Stimulated activated CD4-positive, alpha-beta T cell treated with anti-CD3 and anti-CD28 coated beads, TNF-alpha, amount 100 ng/mL, for 24 hours (primary cell): ENCODE measurements around the gene PXDN.

Source experiments
- DNase-seq, 3 experiments: peaks; one replicate each; pipeline ENCODE4 v3.0.0-alpha.2; 2020; ENCODE audit warnings: low read depth in 3 of 3

PXDN gene

GRCh38 chr2:1663621-1664020, 80.7 kb downstream of the PXDN start:
- no peak for DNase-seq

- DNase-seq = no peak
Measured at GRCh38 chr2:1662606-1663180, 81.6 kb downstream of the PXDN start.

DNA sequence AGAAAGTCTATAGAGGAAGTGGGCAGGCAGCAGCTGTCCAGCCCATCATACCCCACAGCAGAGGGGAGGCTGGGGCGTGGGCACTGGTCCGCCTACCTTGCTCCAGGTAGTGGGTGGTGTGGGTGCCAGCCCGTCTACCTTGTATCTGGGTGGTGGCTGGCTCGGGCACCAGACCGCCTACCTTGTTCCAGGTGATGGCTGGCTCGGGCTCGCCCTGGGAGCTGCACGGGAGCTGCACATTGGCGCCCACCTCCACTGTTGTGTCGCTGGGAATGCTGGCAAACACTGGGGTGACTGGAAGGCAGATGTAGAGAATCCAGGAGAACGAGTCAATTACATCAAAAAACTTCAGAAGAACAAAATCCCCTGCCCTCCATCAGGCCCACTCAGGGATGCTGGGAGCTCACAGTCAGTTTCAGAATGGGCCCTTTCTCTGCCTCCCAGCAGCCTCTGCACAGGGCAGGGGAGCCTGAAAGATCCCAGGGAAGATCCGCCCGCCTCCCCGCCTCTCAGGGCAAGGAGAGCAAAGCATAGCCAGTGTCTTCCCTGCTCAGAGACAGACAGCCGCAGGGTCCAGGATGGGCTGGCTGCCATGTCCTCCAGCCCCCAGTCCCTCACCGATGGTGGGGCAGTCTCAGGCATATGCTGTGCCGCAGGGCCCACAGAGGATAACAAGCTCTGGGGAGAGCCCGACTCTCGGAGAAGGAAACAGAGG, 82.3 kb downstream of the PXDN start:
- DNase-seq = no peak

GRCh38 chr2:1660656-1661640, 83.4 kb downstream of the PXDN start:
- DNase-seq = no peak

- no peak for DNase-seq
Measured at GRCh38 chr2:1659951-1660565, 84.3 kb downstream of the PXDN start.

- no peak for DNase-seq
Measured at GRCh38 chr2:1658394-1659151, 85.7 kb downstream of the PXDN start.

- no peak for DNase-seq
Measured at GRCh38 chr2:1656961-1657841, 87.1 kb downstream of the PXDN start.

DNA sequence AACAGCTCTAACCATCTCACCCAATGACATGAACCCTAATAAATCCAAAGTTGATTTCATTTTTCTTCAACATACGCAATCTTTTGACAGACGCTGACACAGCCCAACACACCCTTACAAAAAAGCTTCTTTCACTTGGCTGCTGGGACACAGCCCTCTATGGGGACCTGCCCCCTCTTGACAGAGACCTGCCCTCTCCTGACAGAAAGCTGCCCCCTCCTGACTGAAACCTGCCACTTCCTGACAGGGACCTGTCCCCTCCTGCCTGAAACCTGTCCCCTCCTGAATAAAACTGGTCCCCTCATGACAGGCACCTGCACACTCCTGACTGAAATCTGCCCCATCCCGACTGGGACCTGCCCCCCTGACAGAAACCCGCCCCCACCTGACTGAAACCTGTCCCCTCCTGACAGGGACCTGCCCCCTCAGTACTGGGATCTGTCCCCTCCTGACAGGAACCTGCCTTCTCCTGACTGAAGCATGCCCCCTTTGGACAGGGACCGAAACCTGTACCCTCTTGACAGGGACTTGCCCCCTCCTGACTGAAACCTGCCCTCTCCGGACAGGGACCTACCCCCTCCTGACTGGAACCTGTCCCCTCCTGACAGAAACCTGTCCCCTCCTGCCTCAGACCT, 87.9 kb downstream of the PXDN start:
- DNase-seq = no peak

GRCh38 chr2:1655461-1655860, 88.9 kb downstream of the PXDN start:
- no peak for DNase-seq

DNA sequence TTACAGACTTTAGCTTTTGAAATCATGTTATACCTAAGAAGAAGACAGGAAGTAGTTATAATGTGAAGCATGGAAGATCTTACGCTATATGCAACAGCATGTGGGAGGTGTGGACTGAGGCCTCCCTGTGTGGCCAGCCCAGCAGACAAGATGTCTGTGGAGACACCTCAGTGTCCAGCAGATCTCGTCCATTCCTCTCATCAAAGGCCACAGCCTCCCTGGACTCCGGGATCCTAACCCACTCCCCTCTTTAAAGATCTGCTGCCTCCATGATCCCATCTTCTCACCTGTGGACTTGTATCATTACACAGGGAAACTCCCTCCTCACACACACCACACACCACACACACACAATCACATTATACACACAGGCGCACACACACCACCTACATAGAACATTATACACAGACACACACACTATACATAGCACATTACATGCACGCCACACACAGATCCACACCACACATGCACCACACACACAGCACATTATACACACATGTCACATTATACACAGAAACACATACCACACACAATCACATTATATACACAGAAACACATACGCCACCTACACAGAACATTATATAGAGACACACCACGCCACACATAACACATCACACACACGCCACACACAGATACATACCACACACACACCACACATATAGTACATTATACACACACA, 89.5 kb downstream of the PXDN start:
- no peak for DNase-seq

DNA sequence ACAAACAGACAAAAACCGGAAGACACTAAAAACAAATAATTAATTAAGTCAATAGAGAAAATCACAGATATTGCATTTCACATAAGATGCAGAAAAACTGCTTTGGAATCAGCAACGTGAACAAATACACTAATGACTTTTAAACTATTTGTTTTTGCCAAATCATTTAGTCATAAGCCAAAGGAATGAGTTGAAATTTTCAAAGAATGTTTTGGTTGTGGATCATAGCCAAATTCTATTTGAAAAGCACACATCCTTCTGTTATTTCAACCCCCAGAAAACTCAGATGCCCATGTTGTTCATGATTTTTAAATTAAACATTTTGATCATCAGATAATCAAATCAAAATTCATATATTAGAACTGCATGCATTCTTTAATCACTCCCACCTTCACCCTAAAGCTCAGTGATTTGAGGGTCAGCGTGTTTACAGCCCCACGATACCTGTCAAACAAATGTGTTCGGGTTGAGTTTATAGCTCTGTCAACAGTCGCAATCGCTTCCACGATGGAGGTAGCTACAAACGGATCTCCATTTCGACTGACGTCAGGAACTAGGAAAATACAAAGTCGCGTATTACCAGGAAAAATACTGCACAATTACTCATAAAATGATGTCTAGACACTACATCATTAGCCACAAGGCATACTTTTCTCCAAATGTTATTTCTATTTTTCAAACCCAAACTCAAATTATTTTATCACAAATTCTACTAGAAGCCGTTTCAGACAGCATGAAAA, 90.2 kb downstream of the PXDN start:
- no peak for DNase-seq

GRCh38 chr2:1652034-1652790, 92.1 kb downstream of the PXDN start:
- no peak for DNase-seq

GRCh38 chr2:1651121-1652033, 92.9 kb downstream of the PXDN start:
- no peak for DNase-seq

DNA sequence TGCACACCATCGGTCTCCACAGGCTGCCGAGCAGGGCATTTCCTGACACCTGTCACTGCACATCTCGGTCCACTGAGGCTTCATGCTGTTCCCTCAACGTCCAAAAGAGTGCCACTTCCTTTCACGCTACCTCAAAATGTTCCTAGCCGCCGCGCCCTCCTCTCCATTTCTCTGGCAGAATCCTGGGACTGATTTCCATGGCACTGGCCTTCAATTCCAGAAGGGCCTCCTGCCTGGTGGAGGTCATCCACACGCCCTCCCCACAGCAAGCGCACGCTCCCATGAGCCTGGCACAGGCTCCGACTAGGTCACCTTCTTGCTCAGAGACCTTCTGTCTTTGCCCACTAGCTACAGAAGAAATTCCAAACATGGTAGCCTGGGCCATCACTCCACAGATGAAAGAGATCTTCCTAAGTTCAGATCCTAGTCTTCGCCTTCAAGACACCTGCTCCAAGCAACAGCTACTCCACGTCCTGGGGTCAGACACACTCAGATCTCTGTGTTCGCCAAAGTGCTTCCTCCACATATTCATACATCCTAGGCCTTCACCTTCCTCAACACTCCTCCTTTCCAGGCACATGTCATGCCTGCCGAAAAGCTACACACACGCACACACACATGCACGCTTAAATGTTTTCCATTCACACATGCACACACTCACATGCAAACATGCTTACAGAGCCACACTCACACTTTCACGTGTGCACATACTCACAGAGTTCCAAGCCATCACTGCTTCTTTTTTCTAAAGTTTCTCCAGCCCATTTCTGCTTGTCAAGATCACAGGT, 94.0 kb downstream of the PXDN start:
- no peak for DNase-seq

DNA sequence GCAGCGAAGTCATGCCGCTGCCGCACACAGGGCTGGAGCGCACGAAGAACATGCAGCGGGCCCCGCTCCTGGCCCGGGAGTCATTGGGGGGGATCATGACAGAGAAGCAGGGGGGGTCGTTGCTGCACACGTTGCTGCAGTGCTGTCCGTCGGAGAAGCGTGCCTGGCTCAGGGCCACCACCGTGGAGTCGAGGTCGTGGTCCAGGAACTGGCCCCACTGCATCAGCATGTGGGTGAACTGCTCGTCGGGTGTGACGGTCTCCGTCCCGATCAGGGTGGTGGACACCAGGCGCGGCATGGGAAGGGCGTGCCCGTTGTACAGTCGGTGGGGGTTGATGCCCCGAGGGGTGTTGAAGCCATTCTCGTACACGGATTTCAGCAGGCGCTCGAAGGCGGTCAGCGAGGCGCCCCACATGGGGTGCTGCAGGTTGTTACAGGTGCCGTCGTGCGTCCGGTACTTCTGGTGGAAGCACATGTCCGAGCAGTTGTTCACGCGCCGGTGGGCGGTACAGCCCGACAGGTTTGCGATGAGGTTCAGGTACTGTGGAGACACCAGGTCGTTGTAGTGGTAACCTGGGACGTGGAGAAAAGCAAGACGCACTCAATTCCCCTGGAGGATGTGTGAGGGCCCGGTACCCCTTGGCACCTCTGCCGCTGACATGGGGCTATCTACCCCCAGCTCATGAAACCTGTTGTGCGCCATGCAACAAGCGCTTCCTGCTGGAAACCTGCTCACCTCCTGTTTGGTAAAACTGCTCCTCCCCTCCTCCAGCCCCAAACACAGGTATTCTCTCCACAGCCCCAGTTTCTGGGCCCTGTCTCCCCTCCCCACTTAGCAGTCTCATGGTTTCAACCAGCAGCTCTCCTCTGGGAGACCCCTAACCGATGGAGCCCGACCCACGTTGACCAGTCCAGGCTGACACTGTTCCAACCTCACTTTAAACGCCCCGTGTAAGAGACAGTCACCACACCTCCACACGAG, 94.9 kb downstream of the PXDN start:
- DNase-seq = no peak
